ENCODE results near the gene ANKRD44.

DNA sequence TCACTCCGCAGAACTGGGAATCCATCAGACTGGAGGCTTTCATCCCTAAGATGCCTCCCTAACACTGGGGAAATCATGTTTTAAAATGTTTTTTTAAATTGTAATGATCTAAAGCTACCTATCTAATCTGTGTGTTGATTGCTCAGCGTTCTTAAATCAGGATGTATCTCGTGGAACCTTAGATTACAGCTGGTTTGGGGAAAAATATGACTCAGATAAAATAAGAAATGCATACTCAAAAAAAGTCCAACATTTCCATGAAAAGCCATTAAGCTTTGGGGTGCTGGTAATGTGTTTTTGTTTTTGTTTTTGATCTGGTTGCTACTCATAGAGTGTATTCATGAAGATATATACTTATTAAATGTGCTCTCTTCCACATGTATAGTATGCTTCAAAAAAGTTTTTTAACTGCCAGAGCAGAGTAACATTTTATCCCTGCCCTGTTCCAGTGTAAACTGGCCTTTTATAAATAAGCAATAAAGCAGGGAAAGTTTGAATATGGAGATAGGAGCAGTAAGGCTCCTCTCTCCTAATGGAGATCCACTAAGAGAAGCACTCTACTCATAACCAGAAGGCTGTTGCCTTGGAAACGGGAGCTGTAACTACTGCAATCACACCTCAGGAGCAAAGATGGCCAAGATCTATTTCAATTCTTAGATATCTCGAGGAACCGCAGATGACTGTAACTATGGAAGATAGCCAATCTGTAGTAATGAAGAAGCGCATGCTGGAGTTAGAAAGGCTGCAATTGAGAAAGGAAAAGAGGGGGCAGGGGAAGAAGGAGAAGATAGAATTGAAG, 41.6 kb downstream of the ANKRD44 start:
- TF ChIP-seq, protein P1, sequence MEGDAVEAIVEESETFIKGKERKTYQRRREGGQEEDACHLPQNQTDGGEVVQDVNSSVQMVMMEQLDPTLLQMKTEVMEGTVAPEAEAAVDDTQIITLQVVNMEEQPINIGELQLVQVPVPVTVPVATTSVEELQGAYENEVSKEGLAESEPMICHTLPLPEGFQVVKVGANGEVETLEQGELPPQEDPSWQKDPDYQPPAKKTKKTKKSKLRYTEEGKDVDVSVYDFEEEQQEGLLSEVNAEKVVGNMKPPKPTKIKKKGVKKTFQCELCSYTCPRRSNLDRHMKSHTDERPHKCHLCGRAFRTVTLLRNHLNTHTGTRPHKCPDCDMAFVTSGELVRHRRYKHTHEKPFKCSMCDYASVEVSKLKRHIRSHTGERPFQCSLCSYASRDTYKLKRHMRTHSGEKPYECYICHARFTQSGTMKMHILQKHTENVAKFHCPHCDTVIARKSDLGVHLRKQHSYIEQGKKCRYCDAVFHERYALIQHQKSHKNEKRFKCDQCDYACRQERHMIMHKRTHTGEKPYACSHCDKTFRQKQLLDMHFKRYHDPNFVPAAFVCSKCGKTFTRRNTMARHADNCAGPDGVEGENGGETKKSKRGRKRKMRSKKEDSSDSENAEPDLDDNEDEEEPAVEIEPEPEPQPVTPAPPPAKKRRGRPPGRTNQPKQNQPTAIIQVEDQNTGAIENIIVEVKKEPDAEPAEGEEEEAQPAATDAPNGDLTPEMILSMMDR (IDR thresholded peaks at IDR 0.05) = no peak
- no peak for TF ChIP-seq EZH2phosphoT487 (IDR thresholded peaks at IDR 0.05)
